Activated CD4-positive, alpha-beta T cell treated with anti-CD3 and anti-CD28 coated beads, Interleukin-2, Interleukin-6, amounts not matched to agents 100 ng/mL and 50 ng/mL, durations not matched to agents 16 hours and 8 hours (primary cell): ENCODE measurements around the gene IFI16.
"Not testable (repeated sequence)": the region's sequence is repeated elsewhere in the genome, so short reads cannot be mapped to it uniquely, and the experiment has no call there.

Source experiments
- DNase-seq: peaks from one replicate; pipeline ENCODE4 v3.0.0-alpha.2; 2020

IFI16 gene

DNA sequence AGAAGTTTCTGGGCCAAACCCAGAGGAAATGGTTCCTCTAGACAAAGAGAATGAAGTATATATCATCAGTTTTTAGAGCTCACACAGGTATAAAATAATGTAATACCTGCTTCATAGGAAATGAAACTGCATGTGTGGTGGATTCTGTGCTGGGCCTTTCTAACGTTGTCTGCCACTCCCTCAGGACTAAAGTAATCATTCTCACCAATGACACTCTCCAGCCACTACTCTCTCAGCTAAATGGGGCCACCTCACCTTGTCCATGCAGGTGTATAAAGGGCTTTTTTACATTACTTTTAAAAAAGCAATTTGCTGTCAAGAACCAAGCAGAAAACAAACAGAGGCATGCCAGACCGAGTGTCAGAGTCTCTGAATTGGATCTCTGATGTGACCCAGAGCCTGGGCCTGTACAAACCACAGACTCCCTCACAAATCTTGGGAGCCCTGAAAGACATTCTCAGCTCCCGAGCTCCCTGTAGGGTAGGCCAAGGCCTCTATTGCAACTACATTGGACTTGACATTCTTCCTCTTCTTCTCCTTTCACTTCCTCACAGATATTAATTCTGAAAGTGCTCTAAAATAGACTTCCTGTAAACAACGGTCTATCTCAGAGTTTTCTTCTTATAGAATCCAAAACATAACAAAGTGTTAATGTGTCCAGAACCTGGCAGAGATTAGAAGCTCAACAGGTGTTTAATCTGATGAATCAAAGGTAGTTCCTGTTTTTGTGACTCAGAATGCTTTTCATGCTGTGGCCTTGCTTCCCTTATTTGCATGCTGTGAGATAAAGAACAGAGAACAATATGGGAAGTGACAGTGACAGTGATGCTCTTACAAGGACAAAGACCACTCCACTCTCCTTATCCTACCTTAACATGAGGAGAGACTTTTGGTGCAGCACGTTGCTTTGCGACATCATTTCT, 58.3 kb downstream of the IFI16 start:
- DNase-seq = peak; percentile 51

GRCh38 chr1:159068886-159069285, 59.2 kb downstream of the IFI16 start:
- DNase-seq = no peak

- peak; percentile 66 for DNase-seq
Observed at GRCh38 chr1:159071970-159072582, 62.4 kb downstream of the IFI16 start.

- peak; percentile 90 for DNase-seq
Observed at GRCh38 chr1:159076438-159077119, 66.9 kb downstream of the IFI16 start, which contains the start of gene AIM2. AIM2 (minus strand) TSS chr1:159076766; CDS start chr1:159073499, 3,267 bp downstream.

DNA sequence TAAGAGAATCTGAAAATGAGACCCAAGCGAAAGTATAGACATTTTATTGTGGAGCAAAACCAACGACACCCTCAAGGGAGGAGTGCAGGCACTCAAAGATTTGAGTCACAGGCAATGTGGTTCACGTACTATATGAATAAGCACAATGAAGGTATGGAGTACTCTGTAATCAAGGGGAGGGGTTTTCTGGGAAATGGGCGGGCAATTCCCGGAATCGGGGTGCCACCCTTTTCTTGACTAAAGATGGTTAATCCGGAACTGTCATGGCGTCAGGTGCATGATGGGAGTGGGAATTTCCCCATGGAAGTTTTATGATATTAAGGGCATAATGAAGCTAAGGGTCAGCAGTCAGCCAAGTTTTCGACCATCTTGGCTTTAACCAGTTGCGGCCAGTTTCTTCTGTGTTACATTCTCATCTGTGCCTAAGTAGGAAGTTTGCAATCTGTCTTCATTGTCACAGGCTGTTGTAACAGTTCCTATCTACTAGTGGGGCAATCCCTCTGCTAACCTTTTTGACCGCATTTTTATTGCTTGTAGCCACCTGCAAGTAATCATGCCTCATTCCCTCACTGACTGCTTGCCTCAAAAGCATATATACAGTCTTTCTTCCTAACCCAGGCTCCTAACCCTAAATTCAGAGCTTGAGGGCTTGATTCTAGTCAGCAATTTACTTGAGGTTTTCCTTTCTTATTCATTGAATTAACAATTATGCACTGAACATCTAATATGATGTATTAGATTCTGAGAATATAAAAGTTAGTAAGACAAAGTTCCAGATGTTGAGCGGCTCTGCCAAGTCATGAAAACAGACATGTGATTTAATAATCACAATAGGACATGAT, 67.6 kb downstream of the IFI16 start:
- DNase-seq = peak; percentile 99

GRCh38 chr1:159079525-159079924, 69.8 kb downstream of the IFI16 start:
- no peak for DNase-seq

- no peak for DNase-seq
Observed at GRCh38 chr1:159081626-159082025, 71.9 kb downstream of the IFI16 start.

- DNase-seq = no peak
Observed at GRCh38 chr1:159083013-159083412, 73.3 kb downstream of the IFI16 start.

- no peak for DNase-seq
Observed at GRCh38 chr1:159084152-159084551, 74.4 kb downstream of the IFI16 start.

- DNase-seq = no peak
Observed at GRCh38 chr1:159084867-159085266, 75.2 kb downstream of the IFI16 start.

- DNase-seq = peak; percentile 25
Observed at GRCh38 chr1:159088050-159088449, 78.3 kb downstream of the IFI16 start.

- no peak for DNase-seq
Observed at GRCh38 chr1:159088546-159089183, 79.0 kb downstream of the IFI16 start.

DNA sequence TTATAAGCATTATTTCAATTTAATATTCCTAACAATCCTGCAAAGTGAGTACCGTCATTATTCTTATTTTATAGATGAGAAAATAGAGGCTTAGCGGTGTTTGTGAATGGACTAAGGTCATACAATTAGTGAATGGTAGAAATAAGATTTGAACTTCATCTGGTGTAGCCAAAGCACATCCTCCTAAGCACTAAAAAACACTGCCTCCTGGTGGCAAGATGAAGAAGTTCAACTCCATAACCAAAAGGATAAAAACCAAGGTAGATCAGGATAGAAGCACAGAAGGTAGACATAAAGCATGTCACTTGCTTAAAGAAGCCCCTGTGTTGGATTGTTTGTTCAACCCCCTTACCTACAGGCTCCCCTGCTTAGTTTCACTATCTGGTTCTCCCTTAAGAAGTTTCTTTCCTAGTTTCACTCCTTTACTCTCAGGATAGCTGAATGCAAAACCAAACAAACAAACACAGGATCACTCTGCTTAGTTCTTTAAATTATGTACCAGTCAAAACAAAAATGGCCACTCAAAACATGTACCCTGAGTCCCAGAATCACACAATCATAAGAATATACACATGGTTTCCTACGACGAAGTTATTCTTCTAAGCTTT, 79.6 kb downstream of the IFI16 start:
- DNase-seq = peak; percentile 59

- peak; percentile 27 for DNase-seq
Observed at GRCh38 chr1:159090286-159091179, 80.8 kb downstream of the IFI16 start.

DNA sequence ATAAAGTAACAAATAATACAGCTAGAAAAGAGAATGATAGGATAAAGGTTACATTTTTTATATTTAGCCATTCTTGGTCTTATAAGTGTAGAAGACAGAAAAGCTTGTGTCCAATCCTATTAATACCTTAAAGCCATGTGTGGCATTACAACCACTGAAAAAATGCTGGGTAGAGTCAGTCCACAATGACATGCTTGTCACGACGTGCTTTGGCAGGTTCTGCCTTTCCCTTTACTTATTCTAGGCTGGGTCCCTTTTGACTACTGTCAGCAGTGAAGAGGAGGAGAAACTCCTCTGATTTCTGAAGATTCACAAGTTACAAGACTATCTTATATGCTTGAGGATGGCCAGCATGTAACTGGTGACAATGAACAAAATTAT, 81.5 kb downstream of the IFI16 start:
- no peak for DNase-seq

DNA sequence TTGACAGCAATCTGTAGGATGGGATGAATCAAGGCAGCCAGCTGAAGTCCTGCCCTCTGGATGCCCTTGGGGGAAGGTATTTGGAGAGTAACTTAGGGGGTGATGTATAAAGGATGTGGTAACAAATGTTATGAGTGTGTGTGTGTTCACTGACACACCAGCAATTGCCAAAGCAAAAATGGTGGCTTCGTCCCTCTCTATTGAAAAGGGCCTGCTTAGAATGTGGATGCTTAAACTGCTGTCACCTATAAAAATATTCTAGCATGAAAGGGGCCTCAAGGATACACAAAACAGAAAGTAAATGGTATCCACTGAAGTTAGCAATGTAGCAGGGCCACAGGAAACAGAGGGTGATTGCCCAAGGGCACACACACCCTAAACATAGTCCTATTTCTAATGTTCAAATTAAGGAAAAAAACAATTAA, 81.9 kb downstream of the IFI16 start:
- DNase-seq = peak; percentile 66

GRCh38 chr1:159092036-159092760, 82.5 kb downstream of the IFI16 start:
- peak; percentile 21 for DNase-seq

DNA sequence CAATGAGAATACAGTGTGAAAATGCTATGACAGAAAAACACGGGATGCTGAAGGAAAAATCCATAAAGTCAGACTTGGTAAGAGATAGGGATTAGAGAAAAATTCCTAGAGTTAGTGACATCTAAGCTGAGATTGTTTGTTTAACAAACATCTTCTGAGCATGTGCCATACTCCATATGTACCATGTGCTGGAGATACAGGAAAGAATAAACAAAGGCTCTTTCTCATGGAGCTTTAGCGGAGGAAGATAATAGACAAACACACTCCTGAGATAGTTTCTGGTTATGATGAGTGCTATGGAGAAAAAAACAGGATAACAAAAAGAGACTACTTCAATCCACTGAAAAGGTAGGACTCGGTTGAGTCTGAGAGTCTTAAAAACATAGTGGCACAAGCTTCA, 88.9 kb downstream of the IFI16 start:
- DNase-seq = no peak

GRCh38 chr1:159100589-159100988, 90.9 kb downstream of the IFI16 start:
- DNase-seq = no peak

DNA sequence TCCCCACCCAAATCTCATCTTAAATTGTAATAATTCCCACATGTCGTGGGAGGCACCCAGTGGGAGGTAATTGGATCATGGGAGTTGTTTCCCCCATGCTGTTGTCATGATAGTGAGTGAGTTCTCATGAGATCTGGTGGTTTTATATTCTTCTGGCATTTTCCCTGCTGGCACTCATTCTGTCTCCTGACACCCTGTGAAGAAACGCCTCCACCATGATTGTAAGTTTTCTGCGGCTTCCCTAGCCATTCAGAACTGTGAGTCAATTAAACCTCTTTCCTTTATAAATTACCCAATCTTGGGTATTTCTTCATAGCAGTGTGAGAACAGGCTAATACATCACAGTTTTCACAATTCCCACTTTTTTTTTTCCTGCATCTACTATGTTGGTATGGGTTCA, 93.3 kb downstream of the IFI16 start:
- DNase-seq = not testable (repeated sequence)
